ENCODE data around the gene PRRC2B.

DNA sequence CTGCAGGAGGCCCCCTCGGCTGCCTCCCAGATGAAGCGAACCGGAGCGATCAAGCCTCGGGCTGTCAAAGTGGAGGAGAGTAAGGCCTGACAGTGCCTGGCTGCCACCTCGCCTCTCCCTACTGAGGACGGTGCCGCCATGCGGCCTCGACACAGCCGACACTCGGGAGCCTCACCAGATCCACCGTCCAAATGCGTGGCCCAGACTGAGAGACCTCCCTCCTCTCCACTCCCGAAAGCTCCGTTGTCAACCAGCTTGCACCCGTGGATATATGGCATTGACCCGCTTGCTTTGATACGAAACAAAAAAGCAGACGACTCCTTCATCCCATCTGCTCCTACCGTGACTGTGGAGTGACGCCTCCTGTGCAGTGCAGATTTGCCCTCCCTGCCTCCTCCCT, 101.9 kb downstream of the PRRC2B start:
- no peak for TF ChIP-seq POLR2A (IDR thresholded peaks at IDR 0.05)
- TF ChIP-seq, protein P1, sequence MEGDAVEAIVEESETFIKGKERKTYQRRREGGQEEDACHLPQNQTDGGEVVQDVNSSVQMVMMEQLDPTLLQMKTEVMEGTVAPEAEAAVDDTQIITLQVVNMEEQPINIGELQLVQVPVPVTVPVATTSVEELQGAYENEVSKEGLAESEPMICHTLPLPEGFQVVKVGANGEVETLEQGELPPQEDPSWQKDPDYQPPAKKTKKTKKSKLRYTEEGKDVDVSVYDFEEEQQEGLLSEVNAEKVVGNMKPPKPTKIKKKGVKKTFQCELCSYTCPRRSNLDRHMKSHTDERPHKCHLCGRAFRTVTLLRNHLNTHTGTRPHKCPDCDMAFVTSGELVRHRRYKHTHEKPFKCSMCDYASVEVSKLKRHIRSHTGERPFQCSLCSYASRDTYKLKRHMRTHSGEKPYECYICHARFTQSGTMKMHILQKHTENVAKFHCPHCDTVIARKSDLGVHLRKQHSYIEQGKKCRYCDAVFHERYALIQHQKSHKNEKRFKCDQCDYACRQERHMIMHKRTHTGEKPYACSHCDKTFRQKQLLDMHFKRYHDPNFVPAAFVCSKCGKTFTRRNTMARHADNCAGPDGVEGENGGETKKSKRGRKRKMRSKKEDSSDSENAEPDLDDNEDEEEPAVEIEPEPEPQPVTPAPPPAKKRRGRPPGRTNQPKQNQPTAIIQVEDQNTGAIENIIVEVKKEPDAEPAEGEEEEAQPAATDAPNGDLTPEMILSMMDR (IDR thresholded peaks at IDR 0.05), result no peak

All from lower leg skin (tissue), 3 donors.